ENCODE results near the gene LRRC3C. TPM values are rescaled to one million over a fixed set of nuclear protein-coding genes. Genes with fewer than 3 reads are reported as not detected.

The LRRC3C gene
- total RNA-seq, 1 experiment from 2014 or later: not detected

- intact Hi-C loops (cut with micrococcal nuclease; ENCODE audit: unreplicated experiment): loop anchor here (1.0 to 5.0 kb wide), 2 partner anchors 10 to 144 kb away; no protein-coding TSS in a partner anchor
- TF ChIP-seq CTCF (IDR thresholded peaks at IDR 0.05; ENCODE audit: insufficient read depth in 1 of 2, low read depth in 1 of 2, low read length in 1 of 2, severe bottlenecking in 1 of 2, unreplicated experiment in 1 of 2): peak in 1 of 2 experiments; percentile 2
- H3K27me3 Mint-ChIP-seq (ENCODE audit: insufficient read depth, unreplicated experiment): no peaks in the 10 kb centered on the region
- DNase-seq: peak; percentile 50 to 54
- no peaks in the 10 kb centered on the region for H3K27me3 ChIP-seq (replicated peaks; ENCODE audit: control insufficient read depth, insufficient read depth, low read length)
- peaks cover 7% of the 10 kb centered on the region for H3K4me1 Mint-ChIP-seq (ENCODE audit: low read depth, unreplicated experiment)
- POLR2A ChIA-PET: interaction anchor here (0.7 to 1.5 kb wide), 3 partner anchors 26 to 239 kb away, joined by 4 to 5 read pairs (median 4); partner anchors contain the start of genes PGAP3 and PSMD3
- peak overlapping the region; percentile 97 for H3K27ac Mint-ChIP-seq (ENCODE audit: unreplicated experiment)
- H3K4me3 ChIP-seq (ENCODE audit: low read depth, low read length): peak overlapping the region; percentile 89
- H3K9me3 ChIP-seq: no peaks in the 10 kb centered on the region
- CTCF ChIA-PET: interaction anchor here (2.0 kb wide), 1 partner anchor 54 kb away, joined by 8 read pairs; the partner anchor contains the start of gene PSMD3
- H3K36me3 Mint-ChIP-seq (ENCODE audit: insufficient read depth, unreplicated experiment): peaks cover 27% of the 10 kb centered on the region
- no peaks in the 10 kb centered on the region for H3K9me3 Mint-ChIP-seq (ENCODE audit: unreplicated experiment)
- no peaks in the 10 kb centered on the region for H3K36me3 ChIP-seq (ENCODE audit: control insufficient read depth, insufficient read depth, low read length)
- H3K4me3 Mint-ChIP-seq (ENCODE audit: unreplicated experiment): peak overlapping the region; percentile 87
- no TSS peak for BruUV-seq (replicated peaks)
- H3K4me1 ChIP-seq: peaks cover 29% of the 10 kb centered on the region
These were observed 888 bp upstream of the LRRC3C start for GRCh38 chr17:39926588-39927100.

- peak overlapping the region; percentile 87 for H3K4me3 Mint-ChIP-seq (ENCODE audit: unreplicated experiment)
- POLR2A ChIA-PET: interaction anchor here (1.0 to 1.5 kb wide), 2 partner anchors 52 to 240 kb away, joined by 4 to 5 read pairs; partner anchors contain the start of genes PGAP3 and PSMD3
- H3K9me3 Mint-ChIP-seq (ENCODE audit: unreplicated experiment): no peaks in the 10 kb centered on the region
- Histone ChIP-seq H3K4me1 (peaks cover 29% of the 10 kb centered on the region), H3K36me3 (ENCODE audit: control insufficient read depth, insufficient read depth, low read length) (no peaks in the 10 kb centered on the region), H3K27me3 (replicated peaks; ENCODE audit: control insufficient read depth, insufficient read depth, low read length) (no peaks in the 10 kb centered on the region), H3K9me3 (no peaks in the 10 kb centered on the region), H3K4me3 (ENCODE audit: low read depth, low read length) (peak overlapping the region; percentile 41)
- intact Hi-C loops (cut with micrococcal nuclease; ENCODE audit: unreplicated experiment): loop anchor here (5.0 kb wide), 1 partner anchor 146 kb away; no protein-coding TSS in a partner anchor
- H3K4me1 Mint-ChIP-seq (ENCODE audit: low read depth, unreplicated experiment): peaks cover 7% of the 10 kb centered on the region
- H3K27me3 Mint-ChIP-seq (ENCODE audit: insufficient read depth, unreplicated experiment): no peaks in the 10 kb centered on the region
- H3K36me3 Mint-ChIP-seq (ENCODE audit: insufficient read depth, unreplicated experiment): peaks cover 14% of the 10 kb centered on the region
- TSS peak; percentile 84 for BruUV-seq (replicated peaks)
- H3K27ac Mint-ChIP-seq (ENCODE audit: unreplicated experiment): peak overlapping the region; percentile 97
- CTCF ChIA-PET: interaction anchor here (2.0 kb wide), 1 partner anchor 52 kb away, joined by 8 read pairs; the partner anchor contains the start of gene PSMD3
- peak; percentile 59 to 65 for DNase-seq
- TF ChIP-seq CTCF (IDR thresholded peaks at IDR 0.05; ENCODE audit: insufficient read depth in 1 of 2, low read depth in 1 of 2, low read length in 1 of 2, severe bottlenecking in 1 of 2, unreplicated experiment in 1 of 2): no peak
These were observed 661 bp downstream of the LRRC3C start for GRCh38 chr17:39927929-39928857.

Measured in Caco-2 (cell line).